ENCODE measurements around the gene IRAK2. TPM values are rescaled to one million over a fixed set of nuclear protein-coding genes. Genes with fewer than 3 reads are reported as not detected.

The IRAK2 gene
- 10 to 100 TPM in 2 of 4 donors, 1 to 10 TPM in 2; 3.9 to 21.3 (median 12.8) TPM for total RNA-seq
- polyA plus RNA-seq = 10 to 100 TPM in 1 of 3 donors, 1 to 10 TPM in 2; 5.9 to 11.7 (median 9.1) TPM
- long read RNA-seq, donor 1, transcript IRAK2-201 (13 exons, 3,483 nt) = major isoform, 10 of 25 reads
- long read RNA-seq, donor 1, partial matches to known transcripts = 10 of 25 reads
- long read RNA-seq, donor 1, other reads (novel, unspliced or antisense) = 5 of 25 reads
- long read RNA-seq, donor 2, transcript IRAK2-201 (13 exons, 3,483 nt) = major isoform, 22 of 32 reads
- long read RNA-seq, donor 2, partial matches to known transcripts = 5 of 32 reads
- long read RNA-seq, donor 2, other reads (novel, unspliced or antisense) = 5 of 32 reads

GRCh38 chr3:10164546-10165393 lies at the start of gene IRAK2:
Gene IRAK2 (plus strand): TSS chr3:10164919. CDS start chr3:10164955, 36 bp downstream.
- H3K9me3 ChIP-seq = no peaks in the 10 kb centered on the region
- DNase-seq = peak; percentile 76 to 89
- no peaks in the 10 kb centered on the region for H3K4me1 ChIP-seq
- peak; percentile 96 for TF ChIP-seq CTCF (IDR thresholded peaks at IDR 0.05)
- peaks cover 0 to 20% of the 10 kb centered on the region in 2 donors for H3K36me3 ChIP-seq (ENCODE audit: insufficient read depth in 1 of 2, low read depth in 1 of 2)
- WGBS, 3 donors = 3 to 5% (median 4%) methylated on average over 62 to 76 of the region's 76 CpGs
- ATAC-seq = peak; percentile 92 to 97 (median 96)
- intact Hi-C loops (cut with DNase I) = loop anchor here (5.0 kb wide), 2 partner anchors 58 to 63 kb away; no protein-coding TSS in a partner anchor
- no peaks in the 10 kb centered on the region for H3K27me3 ChIP-seq (ENCODE audit: insufficient read depth in 3 of 3, low read length in 2 of 3)
- peak within 1 kb of the TSS; percentile 91 for H3K4me3 ChIP-seq
- peak within 1 kb of the TSS; percentile 83 for H3K27ac ChIP-seq

- intact Hi-C loops (cut with DNase I) = loop anchor here (5.0 kb wide), 1 partner anchor 88 kb away; the partner anchor contains the start of gene FANCD2 (in 2 of the 2)
- peak within 1 kb of the TSS; percentile 84 for H3K27ac ChIP-seq
Measured at GRCh38 chr3:10115326-10116137, 49.2 kb upstream of the IRAK2 start, which contains the start of gene BRK1. Gene BRK1 (plus strand): TSS chr3:10115675. CDS start chr3:10115702, 27 bp downstream.

GRCh38 chr3:10116138-10116460 lies 48.6 kb upstream of the IRAK2 start:
- DNase-seq = no peak
- ATAC-seq = peak in 1 of 4 donors; percentile 10
- Histone ChIP-seq H3K27ac (no peak overlapping the region), H3K27me3 (ENCODE audit: insufficient read depth in 3 of 3, low read length in 2 of 3) (no peaks in the 10 kb centered on the region), H3K4me1 (peaks cover 9% of the 10 kb centered on the region), H3K4me3 (peak overlapping the region; percentile 71), H3K36me3 (ENCODE audit: insufficient read depth in 1 of 2, low read depth in 1 of 2) (peaks cover 2 to 24% of the 10 kb centered on the region in 2 donors), H3K9me3 (no peaks in the 10 kb centered on the region)
- intact Hi-C loops (cut with DNase I) = loop anchor here (5.0 kb wide), 1 partner anchor 89 kb away; the partner anchor contains the start of gene FANCD2 (in 2 of the 2)
- no peak for TF ChIP-seq CTCF (IDR thresholded peaks at IDR 0.05)
- WGBS, 3 donors = 0% methylated on average over 10 of the region's 10 CpGs

More at GRCh38 chr3:10115326-10116137, 49.2 kb upstream of the IRAK2 start, which contains the start of gene BRK1:
- Histone ChIP-seq H3K9me3 (no peaks in the 10 kb centered on the region), H3K36me3 (ENCODE audit: insufficient read depth in 1 of 2, low read depth in 1 of 2) (peaks cover 0 to 19% of the 10 kb centered on the region in 2 donors), H3K4me1 (peaks cover 9% of the 10 kb centered on the region), H3K27me3 (ENCODE audit: insufficient read depth in 3 of 3, low read length in 2 of 3) (no peaks in the 10 kb centered on the region), H3K4me3 (peak within 1 kb of the TSS; percentile 71)
- no peak for TF ChIP-seq CTCF (IDR thresholded peaks at IDR 0.05)
- DNase-seq (peak; percentile 95 to 97), ATAC-seq (peak; percentile 100)
- WGBS, 3 donors = 0 to 1% (median 1%) methylated on average over 50 to 54 of the region's 54 CpGs

- peaks cover 2 to 32% of the 10 kb centered on the region in 2 donors for H3K36me3 ChIP-seq (ENCODE audit: insufficient read depth in 1 of 2, low read depth in 1 of 2)
- peak overlapping the region; percentile 71 for H3K4me3 ChIP-seq
- ATAC-seq = no peak
- TF ChIP-seq CTCF (IDR thresholded peaks at IDR 0.05) = no peak
- no peak overlapping the region for H3K27ac ChIP-seq
- intact Hi-C loops (cut with DNase I) = loop anchor here (5.0 kb wide), 1 partner anchor 90 kb away; the partner anchor contains the start of gene FANCD2 (in 2 of the 2)
- H3K27me3 ChIP-seq (ENCODE audit: insufficient read depth in 3 of 3, low read length in 2 of 3) = no peaks in the 10 kb centered on the region
- H3K4me1 ChIP-seq = peaks cover 9% of the 10 kb centered on the region
- WGBS, 3 donors = 62 to 69% (median 67%) methylated on average over 4 of the region's 4 CpGs
- H3K9me3 ChIP-seq = no peaks in the 10 kb centered on the region
- no peak for DNase-seq
Measured at GRCh38 chr3:10116928-10117327, 47.8 kb upstream of the IRAK2 start.
